Esophagus squamous epithelium (tissue), 4 donors: ENCODE measurements around the gene CCBE1.

ENCODE experiments used
- CTCF ChIP-seq, 6 experiments: fragments of 450-650 bp in 4 of 6; fragments of 200-600 bp in 2 of 6; sonication (generic) in 2 of 6; IDR thresholded peaks; one replicate each; pipeline ENCODE4 v1.5.1; 2016 to 2019; ENCODE audit warnings: antibody characterized with exemption in 6 of 6, mild to moderate bottlenecking in 4 of 6, moderate library complexity in 4 of 6
- POLR2A ChIP-seq, 4 donors: fragments of 450-650 bp; IDR thresholded peaks; one replicate each; pipeline ENCODE4 v1.6.1; 2017; ENCODE audit warnings: antibody characterized with exemption in 4 of 4, mild to moderate bottlenecking in 4 of 4, moderate library complexity in 3 of 4

GRCh38 chr18:59431131-59431530 is 266.1 kb downstream of the CCBE1 start:
- TF ChIP-seq POLR2A (IDR thresholded peaks at IDR 0.05) (no peak), CTCF (IDR thresholded peaks at IDR 0.05) (no peak)
